ENCODE data around the gene RGL3.
"Not testable (repeated sequence)": the region's sequence is repeated elsewhere in the genome, so short reads cannot be mapped to it uniquely, and the experiment has no call there.

RGL3 gene

GRCh38 chr19:11418549-11419506 lies at the start of gene RGL3:
Gene RGL3 (minus strand): TSS chr19:11419314. CDS start chr19:11419278, 36 bp downstream.
- DNase-seq = no peak

DNA sequence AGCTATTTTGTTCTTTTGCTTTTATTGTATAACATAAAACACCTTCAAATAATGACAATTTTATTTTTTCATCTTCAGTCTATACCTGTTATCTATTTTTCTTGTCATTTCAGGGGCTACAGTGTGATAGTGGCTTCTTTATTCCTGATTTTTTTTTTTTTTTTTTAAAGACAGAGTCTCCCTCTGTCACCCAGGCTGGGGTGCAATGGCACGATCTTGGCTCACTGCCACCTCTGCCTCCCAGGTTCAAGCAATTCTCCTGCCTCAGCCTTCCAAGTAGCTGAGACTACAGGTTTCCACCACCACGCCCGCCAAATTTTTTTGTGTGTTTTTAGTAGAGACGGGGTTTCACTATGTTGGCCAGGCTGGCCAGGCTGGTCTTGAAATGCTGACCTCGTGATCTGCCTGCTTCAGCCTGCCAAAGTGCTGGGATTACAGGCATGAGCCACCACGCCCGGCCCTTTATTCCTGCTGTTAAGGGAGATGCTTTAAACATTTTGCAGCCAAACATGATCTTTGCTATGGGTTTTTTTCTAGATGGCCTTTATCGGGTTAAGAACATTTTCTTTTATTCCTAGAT lies 49.2 kb upstream of the RGL3 start:
- DNase-seq = not testable (repeated sequence)

GRCh38 chr19:11465600-11465999 lies 46.5 kb upstream of the RGL3 start:
- DNase-seq = no peak

DNA sequence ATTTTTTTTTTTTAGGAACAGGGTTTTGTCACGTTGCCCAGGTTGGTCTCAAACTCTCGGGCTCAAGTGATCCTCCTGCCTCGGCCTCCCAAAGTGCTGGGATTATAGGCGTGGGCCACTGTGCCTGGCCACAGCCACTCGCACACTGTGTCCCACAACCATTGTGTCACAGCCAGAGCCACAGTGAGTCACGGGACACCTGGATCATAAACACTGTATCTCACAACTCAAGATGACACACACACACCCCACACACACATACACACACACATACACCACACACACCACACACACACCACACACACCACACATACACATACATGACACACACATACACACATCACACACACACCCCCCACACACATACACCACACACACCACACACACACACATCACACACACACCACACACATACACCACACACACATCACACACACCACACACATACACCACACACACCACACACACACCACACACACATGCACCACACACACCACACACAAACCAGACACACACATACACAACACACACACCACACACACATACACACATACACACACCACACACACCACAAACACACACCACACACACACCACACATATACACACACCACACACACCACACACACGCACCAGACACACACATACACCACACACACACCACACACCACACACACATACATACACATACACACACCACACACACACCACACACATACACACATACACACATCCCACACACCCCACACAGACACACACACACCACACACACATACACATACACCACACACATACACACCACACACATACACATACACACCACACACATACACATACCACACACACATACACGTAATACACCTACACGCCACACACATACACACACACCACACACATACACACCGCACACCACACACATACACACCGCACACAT lies 45.5 kb upstream of the RGL3 start:
- DNase-seq = no peak

DNA sequence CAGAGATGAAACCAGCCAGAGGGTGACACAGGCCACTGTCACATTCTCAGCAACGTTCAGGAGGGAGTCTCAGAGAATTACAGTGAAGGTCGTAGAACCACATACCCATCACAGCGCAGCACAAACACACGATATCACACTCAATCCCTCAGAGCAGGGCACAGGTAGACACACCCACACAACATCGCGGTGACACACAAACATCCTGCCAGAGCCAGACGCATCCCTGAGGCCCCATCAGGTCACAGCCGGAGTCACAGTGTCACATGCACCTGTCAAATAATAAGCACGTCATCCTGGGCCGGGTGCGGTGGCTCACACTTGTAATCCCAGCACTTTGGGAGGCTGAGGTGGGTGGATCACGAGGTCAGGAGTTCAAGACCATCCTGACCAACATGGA lies 44.3 kb upstream of the RGL3 start:
- no peak for DNase-seq

DNA sequence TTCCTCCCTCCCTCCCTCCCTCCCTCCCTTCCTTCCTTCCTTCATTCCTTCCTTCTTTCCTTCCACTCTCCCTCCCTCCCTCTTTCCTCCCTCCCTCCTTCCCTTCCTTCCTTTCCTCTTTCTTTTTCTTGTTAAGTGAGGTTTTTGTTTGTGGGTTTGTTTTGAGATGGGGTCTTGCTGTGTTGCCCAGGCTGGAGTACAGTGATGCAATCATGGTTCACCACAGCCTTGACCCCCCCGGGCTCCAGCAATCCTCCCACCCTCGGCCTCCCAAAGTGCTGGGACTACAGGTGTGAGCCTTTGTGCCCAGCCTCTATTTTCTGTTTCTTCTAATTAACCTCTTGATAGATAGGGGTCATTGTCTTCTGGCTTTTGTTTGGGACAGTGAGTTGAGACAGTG lies 42.3 kb upstream of the RGL3 start:
- DNase-seq = no peak

DNA sequence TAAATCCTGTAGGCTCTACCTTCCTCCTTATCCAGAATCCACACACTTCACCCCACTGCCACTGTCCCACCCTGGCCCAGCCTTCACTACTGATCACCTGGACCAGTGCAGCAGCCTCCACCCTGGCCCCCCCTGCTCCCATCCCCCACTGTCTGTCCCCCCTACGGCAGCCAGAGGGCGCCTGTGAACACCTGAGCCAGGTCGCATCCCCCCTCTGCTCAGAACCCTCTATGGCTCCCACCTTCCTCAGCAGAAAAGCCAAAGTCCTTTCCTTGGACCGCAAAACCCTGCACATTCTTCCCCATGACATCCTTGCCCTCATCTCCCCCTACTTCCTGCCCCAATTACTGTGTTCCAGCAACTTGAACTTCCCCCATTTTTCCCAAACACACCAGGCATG lies 41.1 kb upstream of the RGL3 start:
- DNase-seq = no peak

DNA sequence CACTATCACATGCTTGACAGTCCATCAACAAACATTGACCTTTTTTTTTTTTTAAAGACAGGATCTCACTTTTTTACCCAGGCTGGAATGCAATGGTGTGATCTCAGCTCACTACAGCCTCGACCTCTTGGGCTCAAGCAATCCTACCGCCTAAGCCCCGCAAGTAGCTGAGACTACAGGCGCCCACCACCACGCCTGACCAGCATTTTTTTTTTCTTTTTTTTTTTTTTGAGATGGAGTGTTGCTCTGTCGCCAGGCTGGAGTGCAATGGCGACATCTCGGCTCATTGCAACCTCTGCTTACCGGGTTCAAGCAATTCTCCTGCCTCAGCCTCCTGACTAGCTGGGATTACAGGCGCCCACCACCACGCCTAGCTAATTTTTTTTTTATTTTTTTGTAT lies 39.8 kb upstream of the RGL3 start:
- DNase-seq = not testable (repeated sequence)

GRCh38 chr19:11458236-11458900 lies 39.3 kb upstream of the RGL3 start:
- no peak for DNase-seq

- no peak for DNase-seq
Observed at GRCh38 chr19:11457831-11458230, 38.7 kb upstream of the RGL3 start.

DNA sequence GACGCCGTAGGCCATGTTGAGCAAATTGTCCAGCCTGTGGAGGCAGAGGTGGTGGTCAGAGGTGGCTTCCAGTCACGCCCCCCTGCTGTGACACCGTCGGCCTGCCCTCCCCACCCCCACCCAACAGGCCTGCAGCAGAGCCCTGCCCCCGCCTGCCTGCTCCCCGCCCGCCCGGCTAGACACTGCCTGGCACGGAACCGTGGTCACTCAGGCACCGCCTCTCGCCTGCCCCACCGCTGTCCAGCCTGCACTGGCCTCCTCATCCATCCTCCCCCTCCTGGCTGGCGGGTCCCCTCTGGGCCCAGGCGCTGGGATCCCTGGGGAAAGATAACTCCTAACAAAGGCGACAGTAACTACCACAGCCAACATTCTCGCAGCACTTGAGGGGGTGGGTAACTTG lies 38.0 kb upstream of the RGL3 start:
- DNase-seq = no peak

- DNase-seq = no peak
Observed at GRCh38 chr19:11456659-11457058, 37.5 kb upstream of the RGL3 start.

- DNase-seq = not testable (repeated sequence)
Observed at GRCh38 chr19:11455233-11455554, 36.1 kb upstream of the RGL3 start.

- no peak for DNase-seq
Observed at GRCh38 chr19:11453468-11454341, 34.6 kb upstream of the RGL3 start.

GRCh38 chr19:11452620-11453310 lies 33.7 kb upstream of the RGL3 start:
- DNase-seq = no peak

- no peak for DNase-seq
Observed at GRCh38 chr19:11451871-11452619, 32.9 kb upstream of the RGL3 start.

DNA sequence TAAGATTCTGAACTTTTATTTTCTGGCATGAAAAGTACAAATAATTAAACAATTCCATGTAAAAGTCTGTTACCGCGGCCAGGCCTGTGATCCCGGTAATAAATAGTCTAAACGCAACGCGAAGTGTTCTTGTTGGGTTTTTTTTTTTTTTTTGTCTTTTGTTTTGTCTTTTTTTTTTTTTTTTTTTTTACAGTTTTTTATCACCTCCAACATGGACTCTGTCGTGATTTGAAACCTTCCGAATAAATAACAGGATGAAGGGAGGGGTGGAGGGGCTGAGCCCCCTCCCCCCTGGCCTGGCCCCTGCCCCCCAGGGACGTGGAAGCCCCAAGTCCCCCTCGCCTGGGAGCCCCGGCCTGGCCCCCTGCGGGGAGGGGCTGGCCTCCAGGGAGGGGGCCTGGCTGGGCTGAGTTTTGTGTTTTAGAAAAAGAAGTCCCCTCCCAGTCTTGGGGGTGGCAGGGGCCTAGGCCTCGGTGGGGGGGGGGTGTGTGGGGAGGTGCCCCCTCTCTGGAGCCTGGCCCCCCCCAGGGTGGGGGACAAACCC lies 32.3 kb upstream of the RGL3 start:
- no peak for DNase-seq

- no peak for DNase-seq
Observed at GRCh38 chr19:11450570-11451326, 31.6 kb upstream of the RGL3 start.

- DNase-seq = no peak
Observed at GRCh38 chr19:11448923-11449554, 29.9 kb upstream of the RGL3 start.

Measured in SW 1271 (cell line).